Activated CD4-positive, alpha-beta T cell treated with anti-CD3 and anti-CD28 coated beads, Interleukin-2, amount 50 U/mL, for 48 hours (primary cell): Measurements from ENCODE around the gene SLC29A1.

ENCODE experiments used
- DNase-seq, 2 experiments: peaks; one replicate each; pipeline ENCODE4 v3.0.0-alpha.2; 2020

SLC29A1 gene

GRCh38 chr6:44237813-44238433, 14.5 kb downstream of the SLC29A1 start:
- DNase-seq: peak; percentile 79 to 84

- DNase-seq: no peak
Observed at GRCh38 chr6:44238687-44239350, 15.4 kb downstream of the SLC29A1 start.

GRCh38 chr6:44243345-44243744, 19.9 kb downstream of the SLC29A1 start:
- DNase-seq: no peak

- no peak for DNase-seq
Observed at GRCh38 chr6:44245391-44245911, 22.1 kb downstream of the SLC29A1 start.

GRCh38 chr6:44245912-44246662, 22.7 kb downstream of the SLC29A1 start:
- peak; percentile 91 to 92 for DNase-seq

- peak; percentile 98 for DNase-seq
Observed at GRCh38 chr6:44246663-44247337, 23.4 kb downstream of the SLC29A1 start, which contains the start of gene HSP90AB1. Gene HSP90AB1, plus strand, starts transcription at chr6:44247101. Its CDS starts 1,529 bp downstream, at chr6:44248630.

- peak; percentile 86 to 87 for DNase-seq
Observed at GRCh38 chr6:44247338-44248302, 24.2 kb downstream of the SLC29A1 start.

GRCh38 chr6:44248579-44248978, 25.2 kb downstream of the SLC29A1 start:
- no peak for DNase-seq

- DNase-seq: no peak
Observed at GRCh38 chr6:44249082-44249748, 25.8 kb downstream of the SLC29A1 start.

- DNase-seq: no peak
Observed at GRCh38 chr6:44250067-44250717, 26.8 kb downstream of the SLC29A1 start.

GRCh38 chr6:44250718-44251123, 27.3 kb downstream of the SLC29A1 start:
- no peak for DNase-seq

GRCh38 chr6:44251576-44252524, 28.5 kb downstream of the SLC29A1 start:
- no peak for DNase-seq

- DNase-seq: peak; percentile 69 to 76
Observed at GRCh38 chr6:44253307-44254101, 30.1 kb downstream of the SLC29A1 start.

GRCh38 chr6:44254191-44255104, 31.1 kb downstream of the SLC29A1 start:
- peak; percentile 46 to 59 for DNase-seq

GRCh38 chr6:44255105-44255808, 31.9 kb downstream of the SLC29A1 start:
- DNase-seq: peak in 1 of 2 experiments; percentile 54
